Hepatocyte (in vitro differentiated cells): ENCODE data around the gene FAM83E. TPM values are rescaled to one million over a fixed set of nuclear protein-coding genes. Genes with fewer than 3 reads are reported as not detected.

ENCODE experiments used
- DNase-seq: peaks from one replicate; pipeline ENCODE4 v3.0.0-alpha.2; 2016; ENCODE audit warnings: low spot score
- H2AFZ ChIP-seq: fragments of 200-600 bp; sonication (generic); 2 replicates; pipeline ENCODE4 v1.6.0; 2016; ENCODE audit warnings: antibody characterized with exemption, mild to moderate bottlenecking
- H3K27ac ChIP-seq: fragments of 200-600 bp; sonication (generic); 2 replicates; pipeline ENCODE4 v1.5.1; 2016; ENCODE audit warnings: mild to moderate bottlenecking
- H3K27me3 ChIP-seq: fragments of 200-600 bp; sonication (generic); 2 replicates; pipeline ENCODE4 v1.6.1; 2016
- H3K36me3 ChIP-seq: fragments of 200-600 bp; sonication (generic); replicated peaks from 2 replicates; pipeline ENCODE4 v1.5.1; 2016; ENCODE audit warnings: low read depth; ENCODE audit not compliant: insufficient read depth
- H3K4me1 ChIP-seq: fragments of 200-600 bp; sonication (generic); 2 replicates; pipeline ENCODE4 v1.5.1; 2016; ENCODE audit warnings: mild to moderate bottlenecking, moderate library complexity; ENCODE audit not compliant: insufficient read depth
- H3K4me2 ChIP-seq: fragments of 200-600 bp; sonication (generic); 2 replicates; pipeline ENCODE4 v1.6.0; 2016
- H3K4me3 ChIP-seq: fragments of 200-600 bp; sonication (generic); 2 replicates; pipeline ENCODE4 v1.5.1; 2016; ENCODE audit warnings: mild to moderate bottlenecking
- H3K79me2 ChIP-seq: fragments of 200-600 bp; sonication (generic); 2 replicates; pipeline ENCODE4 v1.6.0; 2017; ENCODE audit warnings: mild to moderate bottlenecking
- H3K9me2 ChIP-seq: fragments of 200-600 bp; sonication (generic); replicated peaks from 2 replicates; pipeline ENCODE4 v1.6.0; 2017; ENCODE audit warnings: mild to moderate bottlenecking; ENCODE audit not compliant: insufficient read depth
- H3K9me3 ChIP-seq: fragments of 200-600 bp; sonication (generic); 2 replicates; pipeline ENCODE4 v1.5.1; 2016; ENCODE audit warnings: low read depth, mild to moderate bottlenecking
- H4K20me1 ChIP-seq: fragments of 200-600 bp; sonication (generic); 2 replicates; pipeline ENCODE4 v1.6.0; 2016; ENCODE audit warnings: mild to moderate bottlenecking; ENCODE audit not compliant: insufficient read depth, poor library complexity, severe bottlenecking
- EZH2 ChIP-seq: fragments of 200-600 bp; sonication (generic); IDR thresholded peaks from 2 replicates; pipeline ENCODE4 v1.6.1; 2016; ENCODE audit warnings: antibody characterized with exemption, mild to moderate bottlenecking, borderline replicate concordance
- EZH2phosphoT487 ChIP-seq: fragments of 200-600 bp; sonication (generic); IDR thresholded peaks from one replicate; pipeline ENCODE4 v1.6.1; 2018; ENCODE audit warnings: antibody characterized with exemption, mild to moderate bottlenecking, low read depth, moderate library complexity; ENCODE audit not compliant: unreplicated experiment, severe bottlenecking
- WGBS: methylation state at CpG from one replicate; pipeline ENCODE4 v1.1.6; 2016; ENCODE audit warnings: low lambda C conversion rate; ENCODE audit errors: missing lambda C conversion rate; 5-methylcytosine and 5-hydroxymethylcytosine counted together
- polyA plus RNA-seq: library from polyadenylated mRNA; unstranded; fragments of >200 nt; fragmentation: Nextera tagmentation; extraction: Ambion mirVana; gene quantifications from 2 replicates; pipeline ENCODE4 v1.2.1, GENCODE V29; 2016
- total RNA-seq: library from RNA; depleted of rRNA; stranded (reverse); fragments of >200 nt; gene quantifications from 2 replicates; pipeline ENCODE4 v1.2.3, GENCODE V29; 2014
- TF ChIP-seq, protein P1 (sequence below): fragments of 200-600 bp; sonication (generic); IDR thresholded peaks from 2 replicates; pipeline ENCODE4 v1.5.1; 2016; ENCODE audit warnings: antibody characterized with exemption, mild to moderate bottlenecking; ENCODE audit not compliant: poor library complexity

FAM83E gene
- total and polyA plus RNA-seq, 2 experiments from 2014 or later, result 12.4 to 22.2 TPM

DNA sequence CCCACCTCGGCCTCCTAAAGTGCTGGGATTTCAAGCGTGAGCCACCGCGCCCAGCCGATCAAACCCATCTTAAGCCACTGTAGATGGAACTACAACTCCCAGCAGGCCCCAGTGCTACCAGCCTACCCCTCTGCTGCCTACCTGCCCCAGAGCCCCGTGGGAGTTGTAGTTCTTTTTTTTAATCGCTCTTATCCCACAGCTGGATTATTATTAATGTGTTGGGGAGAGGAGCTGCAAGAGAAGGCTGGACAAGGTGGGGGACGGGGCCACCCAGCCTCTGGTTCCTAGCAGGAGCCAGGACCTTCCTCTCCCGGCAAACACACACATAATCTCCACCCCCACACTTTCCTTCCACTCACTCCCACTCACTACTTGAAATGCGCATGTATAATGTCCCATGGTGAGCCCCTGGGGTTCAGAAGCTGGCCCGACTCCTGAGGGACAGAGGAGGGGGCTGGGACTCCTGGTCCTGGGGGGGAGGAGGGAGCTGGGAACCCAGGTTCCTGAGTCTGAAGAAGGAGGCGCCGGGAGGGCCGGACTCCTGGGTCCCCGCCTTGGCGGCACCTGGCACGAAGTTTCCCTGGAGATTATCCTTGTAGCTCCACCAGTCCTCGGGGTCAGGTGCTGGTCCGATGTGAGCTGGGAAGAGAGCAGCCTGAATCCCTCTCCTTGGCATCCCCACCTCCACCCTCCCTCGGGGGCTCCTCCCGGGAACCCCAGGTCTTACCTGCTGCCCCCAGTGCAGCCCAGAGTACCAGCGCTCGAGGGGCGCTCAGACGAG lies 30.2 kb upstream of the FAM83E start:
- Histone ChIP-seq H3K36me3 (no peaks in the 10 kb centered on the region), H3K4me2 (peak overlapping the region; percentile 99), H2AFZ (peak overlapping the region; percentile 97), H3K79me2 (no peaks in the 10 kb centered on the region), H3K9me2 (no peaks in the 10 kb centered on the region), H3K27ac (peak overlapping the region; percentile 91), H3K4me1 (peaks cover 11% of the 10 kb centered on the region), H3K9me3 (no peaks in the 10 kb centered on the region), H4K20me1 (no peaks in the 10 kb centered on the region), H3K27me3 (no peaks in the 10 kb centered on the region), H3K4me3 (peak overlapping the region; percentile 57)
- TF ChIP-seq EZH2phosphoT487 (no peak), EZH2 (no peak)
- TF ChIP-seq, protein P1, sequence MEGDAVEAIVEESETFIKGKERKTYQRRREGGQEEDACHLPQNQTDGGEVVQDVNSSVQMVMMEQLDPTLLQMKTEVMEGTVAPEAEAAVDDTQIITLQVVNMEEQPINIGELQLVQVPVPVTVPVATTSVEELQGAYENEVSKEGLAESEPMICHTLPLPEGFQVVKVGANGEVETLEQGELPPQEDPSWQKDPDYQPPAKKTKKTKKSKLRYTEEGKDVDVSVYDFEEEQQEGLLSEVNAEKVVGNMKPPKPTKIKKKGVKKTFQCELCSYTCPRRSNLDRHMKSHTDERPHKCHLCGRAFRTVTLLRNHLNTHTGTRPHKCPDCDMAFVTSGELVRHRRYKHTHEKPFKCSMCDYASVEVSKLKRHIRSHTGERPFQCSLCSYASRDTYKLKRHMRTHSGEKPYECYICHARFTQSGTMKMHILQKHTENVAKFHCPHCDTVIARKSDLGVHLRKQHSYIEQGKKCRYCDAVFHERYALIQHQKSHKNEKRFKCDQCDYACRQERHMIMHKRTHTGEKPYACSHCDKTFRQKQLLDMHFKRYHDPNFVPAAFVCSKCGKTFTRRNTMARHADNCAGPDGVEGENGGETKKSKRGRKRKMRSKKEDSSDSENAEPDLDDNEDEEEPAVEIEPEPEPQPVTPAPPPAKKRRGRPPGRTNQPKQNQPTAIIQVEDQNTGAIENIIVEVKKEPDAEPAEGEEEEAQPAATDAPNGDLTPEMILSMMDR, result no peak
- peak; percentile 85 for DNase-seq
- WGBS, result 3% methylated on average over 20 of the region's 25 CpGs

DNA sequence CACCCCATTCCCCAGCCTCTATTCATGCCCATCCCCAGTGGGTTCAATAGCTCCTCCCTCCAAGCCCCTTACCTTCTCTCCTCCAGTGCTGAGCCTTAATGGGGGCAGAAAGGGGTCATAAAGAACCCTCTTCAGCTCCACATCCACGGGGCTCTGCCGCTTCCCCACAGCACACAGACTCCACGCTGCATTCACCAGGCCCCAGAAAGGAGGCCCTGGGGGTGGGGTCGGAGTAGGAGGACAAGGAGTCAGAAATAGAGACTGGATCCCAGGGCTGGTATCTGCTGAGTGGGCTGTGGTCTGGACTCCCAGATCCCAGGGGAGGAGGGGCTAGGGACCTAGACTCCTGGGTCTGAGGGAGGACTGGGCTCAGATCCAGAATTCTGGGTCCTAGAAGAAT lies 29.5 kb upstream of the FAM83E start:
- Histone ChIP-seq H3K36me3 (no peaks in the 10 kb centered on the region), H3K4me3 (no peak overlapping the region), H3K27ac (no peak overlapping the region), H2AFZ (no peak overlapping the region), H3K9me2 (no peaks in the 10 kb centered on the region), H3K4me2 (peak overlapping the region; percentile 99), H3K79me2 (no peaks in the 10 kb centered on the region), H4K20me1 (no peaks in the 10 kb centered on the region), H3K27me3 (no peaks in the 10 kb centered on the region), H3K4me1 (peaks cover 11% of the 10 kb centered on the region), H3K9me3 (no peaks in the 10 kb centered on the region)
- DNase-seq, result no peak
- 70% methylated on average over 4 of the region's 4 CpGs for WGBS
- TF ChIP-seq, protein P1, result no peak
- no peak for TF ChIP-seq EZH2phosphoT487
- no peak for TF ChIP-seq EZH2

DNA sequence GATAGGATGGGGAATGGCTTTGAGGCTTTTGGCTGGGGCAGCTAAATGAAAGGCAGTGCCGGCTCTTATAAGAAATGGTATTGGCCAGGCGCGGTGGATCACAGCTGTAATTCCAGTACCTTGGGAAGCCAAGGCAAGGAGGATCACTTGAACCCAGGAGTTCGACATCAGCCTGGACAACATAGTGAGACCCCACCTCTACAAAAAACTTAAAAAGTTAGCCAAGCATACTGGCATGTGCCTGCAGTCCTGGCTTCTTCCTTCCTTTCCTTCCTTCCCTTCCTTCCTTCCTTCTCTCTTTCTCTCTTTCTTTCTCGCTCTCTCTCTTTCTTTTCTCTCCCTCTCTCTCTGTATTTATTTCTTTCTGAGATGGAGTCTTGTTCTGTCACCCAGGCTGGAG lies 28.0 kb upstream of the FAM83E start:
- 96% methylated on average over 5 of the region's 5 CpGs for WGBS
- Histone ChIP-seq H3K4me2 (no peak overlapping the region), H2AFZ (no peak overlapping the region), H3K27ac (no peak overlapping the region), H3K4me1 (peaks cover 11% of the 10 kb centered on the region), H3K79me2 (no peaks in the 10 kb centered on the region), H3K4me3 (no peak overlapping the region), H3K36me3 (no peaks in the 10 kb centered on the region), H3K27me3 (no peaks in the 10 kb centered on the region), H3K9me2 (no peaks in the 10 kb centered on the region), H4K20me1 (no peaks in the 10 kb centered on the region), H3K9me3 (no peaks in the 10 kb centered on the region)
- TF ChIP-seq, protein P1, result no peak
- no peak for DNase-seq
